SK-N-SH (cell line): Measurements from ENCODE around the gene SYNPO2.

Source experiments
- CTCF ChIP-seq: fragments of 200-600 bp; sonication (generic); IDR thresholded peaks from 2 replicates; pipeline ENCODE4 v1.6.1; 2017; ENCODE audit warnings: antibody characterized with exemption, mild to moderate bottlenecking, moderate library complexity
- FOSL2 ChIP-seq: IDR thresholded peaks from 2 replicates; pipeline ENCODE4 v1.4.0; 2012; ENCODE audit warnings: low read depth, mild to moderate bottlenecking, moderate library complexity, borderline replicate concordance
- MXI1 ChIP-seq: IDR thresholded peaks from 2 replicates; pipeline ENCODE4 v1.6.1; 2012; ENCODE audit warnings: mild to moderate bottlenecking, low read depth, low read length, improper control_type of control experiment
- RXRA ChIP-seq: IDR thresholded peaks from 2 replicates; pipeline ENCODE4 v1.4.0; 2012; ENCODE audit warnings: low read depth, mild to moderate bottlenecking, borderline replicate concordance

- TF ChIP-seq RXRA, result no peak
- TF ChIP-seq CTCF, result no peak
- TF ChIP-seq MXI1, result no peak
- peak; percentile 22; the same call in 1 of the 2 replicates for TF ChIP-seq FOSL2
These were observed 149.6 kb downstream of the SYNPO2 start for GRCh38 chr4:119038116-119038841.
